Epithelial cell of proximal tubule (primary cell): ENCODE measurements around the gene SIGMAR1. TPM values are rescaled to one million over a fixed set of nuclear protein-coding genes. Genes with fewer than 3 reads are reported as not detected.

Experiments used
- DNase-seq: peaks from one replicate; pipeline ENCODE4 v3.0.0-alpha.2; 2011; ENCODE audit warnings: low read depth
- H3K4me3 ChIP-seq: 2 replicates; pipeline ENCODE4 v1.5.1; 2011; ENCODE audit warnings: low read depth, mild to moderate bottlenecking, low read length
- total RNA-seq: library from RNA; depleted of rRNA; stranded (reverse); fragments of >200 nt; gene quantifications from 2 replicates; pipeline ENCODE4 v1.2.3, GENCODE V29; 2015
- TF ChIP-seq, protein P1 (sequence below): conservative IDR thresholded peaks from 2 replicates; pipeline ENCODE4 v1.5.1; 2012; ENCODE audit warnings: low read depth, mild to moderate bottlenecking, low read length

The SIGMAR1 gene
- total RNA-seq, 1 donor from 2014 or later, result 97.9 TPM

- H3K4me3 ChIP-seq, result no peak overlapping the region
- TF ChIP-seq, protein P1, sequence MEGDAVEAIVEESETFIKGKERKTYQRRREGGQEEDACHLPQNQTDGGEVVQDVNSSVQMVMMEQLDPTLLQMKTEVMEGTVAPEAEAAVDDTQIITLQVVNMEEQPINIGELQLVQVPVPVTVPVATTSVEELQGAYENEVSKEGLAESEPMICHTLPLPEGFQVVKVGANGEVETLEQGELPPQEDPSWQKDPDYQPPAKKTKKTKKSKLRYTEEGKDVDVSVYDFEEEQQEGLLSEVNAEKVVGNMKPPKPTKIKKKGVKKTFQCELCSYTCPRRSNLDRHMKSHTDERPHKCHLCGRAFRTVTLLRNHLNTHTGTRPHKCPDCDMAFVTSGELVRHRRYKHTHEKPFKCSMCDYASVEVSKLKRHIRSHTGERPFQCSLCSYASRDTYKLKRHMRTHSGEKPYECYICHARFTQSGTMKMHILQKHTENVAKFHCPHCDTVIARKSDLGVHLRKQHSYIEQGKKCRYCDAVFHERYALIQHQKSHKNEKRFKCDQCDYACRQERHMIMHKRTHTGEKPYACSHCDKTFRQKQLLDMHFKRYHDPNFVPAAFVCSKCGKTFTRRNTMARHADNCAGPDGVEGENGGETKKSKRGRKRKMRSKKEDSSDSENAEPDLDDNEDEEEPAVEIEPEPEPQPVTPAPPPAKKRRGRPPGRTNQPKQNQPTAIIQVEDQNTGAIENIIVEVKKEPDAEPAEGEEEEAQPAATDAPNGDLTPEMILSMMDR, result peak; percentile 96
- DNase-seq, result no peak
Observed at GRCh38 chr9:34603610-34604231, 33.9 kb downstream of the SIGMAR1 start.

- no peak overlapping the region for H3K4me3 ChIP-seq
- no peak for DNase-seq
- TF ChIP-seq, protein P1, result no peak
Observed at GRCh38 chr9:34601937-34602573, 35.5 kb downstream of the SIGMAR1 start.

- TF ChIP-seq, protein P1, result no peak
Observed at GRCh38 chr9:34600908-34601307, 36.7 kb downstream of the SIGMAR1 start.

GRCh38 chr9:34599546-34599945, 38.0 kb downstream of the SIGMAR1 start:
- no peak overlapping the region for H3K4me3 ChIP-seq
- TF ChIP-seq, protein P1, result no peak
- no peak for DNase-seq

More at GRCh38 chr9:34600908-34601307, 36.7 kb downstream of the SIGMAR1 start:
- no peak for DNase-seq
- no peak overlapping the region for H3K4me3 ChIP-seq

DNA sequence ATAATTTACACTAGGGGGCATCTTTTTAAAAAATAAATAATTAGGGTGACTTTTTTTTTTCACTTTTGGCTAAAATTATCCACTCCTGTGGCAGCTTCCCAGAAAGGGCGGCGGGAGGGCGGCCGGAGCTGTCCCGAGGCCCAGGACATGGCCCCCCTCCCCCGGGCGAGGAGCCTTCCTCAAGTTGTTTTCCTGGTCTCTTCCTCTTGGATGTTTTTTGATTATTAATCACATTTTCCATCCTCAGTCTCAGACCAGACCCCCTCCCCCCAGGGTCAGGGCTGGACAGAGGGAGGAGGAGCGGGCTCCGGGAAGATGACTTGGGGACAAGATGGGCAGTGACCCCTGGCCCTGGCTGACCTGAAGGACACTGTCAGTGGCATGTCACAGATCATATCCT, 43.4 kb downstream of the SIGMAR1 start:
- TF ChIP-seq, protein P1, result no peak
- no peak overlapping the region for H3K4me3 ChIP-seq
- DNase-seq, result no peak

- H3K4me3 ChIP-seq, result no peak overlapping the region
- no peak for DNase-seq
- TF ChIP-seq, protein P1, result no peak
Observed at GRCh38 chr9:34592895-34593601, 44.5 kb downstream of the SIGMAR1 start.
